B cell (primary cell): ENCODE measurements around the gene RNF34. TPM values are rescaled to one million over a fixed set of nuclear protein-coding genes. Genes with fewer than 3 reads are reported as not detected.

Experiments used
- ATAC-seq: fragments of 200-7000 bp; cut with Tn5 transposase; one replicate; pipeline ENCODE4 v1.10.0; 2021; ENCODE audit warnings: low read depth, mild to moderate bottlenecking, moderate number of reproducible peaks, moderate library complexity
- CTCF ChIA-PET: fragments of 350-600 bp; sonication (Branson Sonifier 250); formaldehyde crosslinking; loops from one replicate; lab custom pipeline; 2021; ENCODE audit warnings: antibody characterized with exemption, inconsistent platforms; lab: Charles Lee
- POLR2A ChIA-PET: fragments of 350-600 bp; sonication (Branson Sonifier 250); formaldehyde crosslinking; loops from one replicate; lab custom pipeline; 2021; ENCODE audit warnings: antibody characterized with exemption; lab: Charles Lee
- DNase-seq: peaks from one replicate; pipeline ENCODE4 v3.0.0; 2013
- H2AFZ ChIP-seq: 2 replicates; pipeline ENCODE4 v1.6.1; 2012; ENCODE audit warnings: mild to moderate bottlenecking, low read depth, low read length; ENCODE audit not compliant: insufficient read depth, poor library complexity, severe bottlenecking
- H3K27ac ChIP-seq, 2 donors: 1 replicate in 1 of 2; 2 replicates in 1 of 2; pipeline ENCODE4 v1.5.1; 2012 to 2013; ENCODE audit warnings: low read length in 2 of 2, mild to moderate bottlenecking in 2 of 2, moderate library complexity in 1 of 2
- H3K27me3 ChIP-seq, 4 experiments: fragments of 200-600 bp in 1 of 4; sonication (generic) in 1 of 4; replicated peaks in 1 of 4; 1 replicate in 2 of 4; 2 replicates in 2 of 4; pipeline versions ENCODE4 v1.6.1 to v1.7.0; 2013 to 2016; ENCODE audit warnings: low read length in 3 of 4, mild to moderate bottlenecking in 2 of 4, mixed read lengths in 1 of 4, moderate library complexity in 1 of 4; ENCODE audit not compliant: insufficient read depth in 4 of 4, control insufficient read depth in 3 of 4; ENCODE audit errors: control extremely low read depth in 1 of 4
- H3K36me3 ChIP-seq, 2 experiments: replicated peaks in 1 of 2; 1 replicate in 1 of 2; 2 replicates in 1 of 2; pipeline versions ENCODE4 v1.6.1 to v1.7.1; 2013; ENCODE audit warnings: low read length in 1 of 2; ENCODE audit not compliant: insufficient read depth in 2 of 2, control insufficient read depth in 1 of 2; ENCODE audit errors: control extremely low read depth in 1 of 2, extremely low read depth in 1 of 2
- H3K4me1 ChIP-seq, 2 donors: fragments of 200-600 bp in 1 of 2; sonication (generic) in 1 of 2; 1 replicate in 1 of 2; 2 replicates in 1 of 2; pipeline versions ENCODE4 v1.5.1 to v1.6.1; 2013 to 2017; ENCODE audit warnings: low read length in 2 of 2; ENCODE audit not compliant: control insufficient read depth in 2 of 2, insufficient read depth in 2 of 2
- H3K4me2 ChIP-seq: replicated peaks from 2 replicates; pipeline ENCODE3; 2012; ENCODE audit warnings: mild to moderate bottlenecking, low read depth, low read length; ENCODE audit not compliant: poor library complexity, severe bottlenecking
- H3K4me3 ChIP-seq, 5 experiments: fragments of 200-600 bp in 1 of 5; sonication (generic) in 1 of 5; 1 replicate in 3 of 5; 2 replicates in 2 of 5; pipeline versions ENCODE4 v1.5.1 to v1.7.0; 2011 to 2016; ENCODE audit warnings: low read length in 4 of 5, mild to moderate bottlenecking in 4 of 5, low read depth in 2 of 5, control low read depth in 1 of 5, moderate library complexity in 1 of 5; ENCODE audit not compliant: insufficient read depth in 1 of 5; ENCODE audit errors: control extremely low read depth in 1 of 5, extremely low read depth in 1 of 5
- H3K79me2 ChIP-seq: fragments of 200-600 bp; sonication (generic); one replicate; pipeline ENCODE4 v1.6.0; 2016; ENCODE audit warnings: low read length; ENCODE audit not compliant: control insufficient read depth, insufficient read depth
- H3K9ac ChIP-seq: fragments of 200-600 bp; sonication (generic); 2 replicates; pipeline ENCODE4 v1.6.1; 2017; ENCODE audit warnings: mild to moderate bottlenecking, low read length, moderate library complexity
- H3K9me3 ChIP-seq, 3 donors: one replicate each; pipeline versions ENCODE4 v1.6.1 to v1.7.1; 2013; ENCODE audit warnings: low read length in 2 of 3; ENCODE audit not compliant: control insufficient read depth in 2 of 3, insufficient read depth in 1 of 3; ENCODE audit errors: control extremely low read depth in 1 of 3
- H4K20me1 ChIP-seq: 2 replicates; pipeline ENCODE4 v1.6.0; 2012; ENCODE audit warnings: mild to moderate bottlenecking, low read length; ENCODE audit not compliant: insufficient read depth, control insufficient read depth, poor library complexity, severe bottlenecking
- H3K27ac Mint-ChIP-seq: one replicate; pipeline ENCODE4 v1.8.0; 2021; ENCODE audit warnings: mixed read lengths
- H3K27me3 Mint-ChIP-seq: one replicate; pipeline ENCODE4 v1.8.0; 2021; ENCODE audit warnings: mixed read lengths
- H3K4me1 Mint-ChIP-seq: one replicate; pipeline ENCODE4 v1.8.0; 2021; ENCODE audit warnings: mixed read lengths
- H3K4me3 Mint-ChIP-seq: one replicate; pipeline ENCODE4 v1.8.0; 2021; ENCODE audit warnings: mixed read lengths
- H3K9me3 Mint-ChIP-seq: one replicate; pipeline ENCODE4 v1.8.0; 2022; ENCODE audit warnings: mixed read lengths; ENCODE audit not compliant: insufficient read depth
- EZH2 ChIP-seq: IDR thresholded peaks from 2 replicates; pipeline ENCODE4 v1.6.1; 2012; ENCODE audit warnings: borderline replicate concordance, low read depth, mild to moderate bottlenecking, moderate library complexity, low read length; ENCODE audit not compliant: insufficient read depth, poor library complexity, severe bottlenecking
- WGBS: methylation state at CpG from one replicate; pipeline ENCODE4 v1.1.5; 2013; ENCODE audit warnings: missing lambda C conversion rate; ENCODE audit not compliant: insufficient coverage; 5-methylcytosine and 5-hydroxymethylcytosine counted together
- intact Hi-C: fragments of 100-400 bp; cut with micrococcal nuclease; formaldehyde crosslinking; loops from one replicate; pipeline ENCODE4 v1.10.0; 2022
- polyA plus RNA-seq: library from polyadenylated mRNA; depleted of rRNA; stranded (reverse); fragments of >200 nt; gene quantifications from 2 replicates; pipeline ENCODE4 v1.2.3, GENCODE V29; 2012
- total RNA-seq, 2 donors: library from RNA; stranded (reverse); fragments of 120-200 nt in 1 of 2; gene quantifications; 1 replicate in 1 of 2; 2 replicates in 1 of 2; pipeline versions ENCODE4 v1.2.3 to v1.2.4, GENCODE V29; 2013 to 2022
- TF ChIP-seq, protein P1 (sequence below): fragments of 200-600 bp; IDR thresholded peaks from one replicate; pipeline ENCODE4 v1.8.0; 2022; ENCODE audit warnings: antibody characterized with exemption, mild to moderate bottlenecking

The RNF34 gene
- total and polyA plus RNA-seq, 2 donors (not counting 1 experiment from before 2014, with no cell fraction given): 24.9 to 86.7 TPM

DNA sequence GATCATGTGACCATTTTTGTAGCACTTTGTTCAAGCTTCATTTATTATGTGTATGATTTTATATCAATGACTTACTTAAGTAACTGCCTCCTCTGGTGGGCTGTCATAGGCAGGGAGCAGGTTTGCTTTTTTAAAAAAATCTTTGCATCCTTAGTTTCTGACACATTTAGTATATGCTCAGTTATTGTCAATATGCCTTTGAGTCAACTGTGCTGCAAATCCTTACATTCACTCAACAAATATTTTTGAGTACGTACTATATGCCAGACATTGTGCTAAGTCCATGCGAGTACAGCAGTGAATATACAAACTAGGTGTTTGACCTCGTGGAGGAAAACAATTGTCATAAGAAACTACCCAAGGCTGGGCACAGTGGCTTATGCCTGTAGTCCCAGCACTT, 43.3 kb upstream of the RNF34 start:
- Histone ChIP-seq H3K27me3 (no peaks in the 10 kb centered on the region), H3K4me3 (no peak overlapping the region), H3K9ac (no peak overlapping the region), H2AFZ (no peak overlapping the region), H3K36me3 (no peaks in the 10 kb centered on the region), H3K9me3 (no peaks in the 10 kb centered on the region), H4K20me1 (no peaks in the 10 kb centered on the region), H3K79me2 (peaks cover 4% of the 10 kb centered on the region), H3K4me1 (peaks cover under 1 to 6% of the 10 kb centered on the region in 2 donors), H3K4me2 (no peak overlapping the region), H3K27ac (no peak overlapping the region)
- no peak for DNase-seq
- no peak overlapping the region for H3K4me3 Mint-ChIP-seq
- no peak for ATAC-seq
- POLR2A ChIA-PET: no interaction called here
- no peaks in the 10 kb centered on the region for H3K9me3 Mint-ChIP-seq
- no peak overlapping the region for H3K27ac Mint-ChIP-seq
- TF ChIP-seq EZH2: no peak
- TF ChIP-seq, protein P1, sequence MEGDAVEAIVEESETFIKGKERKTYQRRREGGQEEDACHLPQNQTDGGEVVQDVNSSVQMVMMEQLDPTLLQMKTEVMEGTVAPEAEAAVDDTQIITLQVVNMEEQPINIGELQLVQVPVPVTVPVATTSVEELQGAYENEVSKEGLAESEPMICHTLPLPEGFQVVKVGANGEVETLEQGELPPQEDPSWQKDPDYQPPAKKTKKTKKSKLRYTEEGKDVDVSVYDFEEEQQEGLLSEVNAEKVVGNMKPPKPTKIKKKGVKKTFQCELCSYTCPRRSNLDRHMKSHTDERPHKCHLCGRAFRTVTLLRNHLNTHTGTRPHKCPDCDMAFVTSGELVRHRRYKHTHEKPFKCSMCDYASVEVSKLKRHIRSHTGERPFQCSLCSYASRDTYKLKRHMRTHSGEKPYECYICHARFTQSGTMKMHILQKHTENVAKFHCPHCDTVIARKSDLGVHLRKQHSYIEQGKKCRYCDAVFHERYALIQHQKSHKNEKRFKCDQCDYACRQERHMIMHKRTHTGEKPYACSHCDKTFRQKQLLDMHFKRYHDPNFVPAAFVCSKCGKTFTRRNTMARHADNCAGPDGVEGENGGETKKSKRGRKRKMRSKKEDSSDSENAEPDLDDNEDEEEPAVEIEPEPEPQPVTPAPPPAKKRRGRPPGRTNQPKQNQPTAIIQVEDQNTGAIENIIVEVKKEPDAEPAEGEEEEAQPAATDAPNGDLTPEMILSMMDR: no peak
- peaks cover 13% of the 10 kb centered on the region for H3K4me1 Mint-ChIP-seq
- H3K27me3 Mint-ChIP-seq: no peaks in the 10 kb centered on the region
- intact Hi-C loops: no loop called here
- WGBS: 85% methylated on average over 3 of the region's 3 CpGs
- CTCF ChIA-PET: interaction anchor here (0.6 to 0.7 kb wide), 2 partner anchors 261 to 452 kb away, joined by 3 read pairs; no protein-coding TSS in a partner anchor

DNA sequence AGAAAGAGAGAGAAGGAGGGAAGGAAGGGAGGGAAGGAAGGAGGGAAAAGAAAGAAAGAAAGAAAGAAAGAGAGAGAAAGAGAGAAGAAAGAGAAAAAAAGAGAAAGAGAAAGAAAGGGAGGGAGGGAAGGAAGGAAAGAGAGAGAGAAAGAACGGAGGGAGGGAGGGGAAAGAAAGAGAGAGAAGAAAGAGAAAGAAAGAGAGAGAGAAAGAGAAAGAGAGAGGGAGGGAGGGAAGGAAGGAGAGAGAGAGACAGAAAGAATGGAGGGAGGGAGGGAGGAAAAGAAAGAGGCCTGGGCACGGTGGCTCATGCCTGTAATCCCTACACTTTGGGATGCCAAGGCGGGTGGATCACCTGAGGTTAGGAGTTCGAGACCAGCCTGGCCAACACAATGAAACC, 42.6 kb upstream of the RNF34 start:
- TF ChIP-seq, protein P1: no peak
- no peak for TF ChIP-seq EZH2
- POLR2A ChIA-PET: no interaction called here
- no peak overlapping the region for H2AFZ ChIP-seq

More for the DNA sequence above, 42.6 kb upstream of the RNF34 start:
- no peak for DNase-seq
- Histone ChIP-seq H4K20me1 (no peaks in the 10 kb centered on the region), H3K27me3 (no peaks in the 10 kb centered on the region), H3K36me3 (no peaks in the 10 kb centered on the region), H3K4me1 (peaks cover 0 to 6% of the 10 kb centered on the region in 2 donors), H3K4me3 (no peak overlapping the region), H3K79me2 (no peaks in the 10 kb centered on the region), H3K4me2 (no peak overlapping the region), H3K9me3 (no peaks in the 10 kb centered on the region), H3K27ac (no peak overlapping the region), H3K9ac (no peak overlapping the region)
- CTCF ChIA-PET: interaction anchor here (1.4 kb wide), 1 partner anchor 23 kb away, joined by 4 read pairs; no protein-coding TSS in a partner anchor
- ATAC-seq: no peak
- peaks cover 6% of the 10 kb centered on the region for H3K4me1 Mint-ChIP-seq
- no peaks in the 10 kb centered on the region for H3K27me3 Mint-ChIP-seq
- H3K9me3 Mint-ChIP-seq: no peaks in the 10 kb centered on the region
- H3K4me3 Mint-ChIP-seq: no peak overlapping the region
- H3K27ac Mint-ChIP-seq: no peak overlapping the region
- intact Hi-C loops: no loop called here
- 76% methylated on average over 1 of the region's 4 CpGs for WGBS
